Uterus (tissue), 2 donors: ENCODE measurements around the gene MAD1L1.

Source experiments
- POLR2A ChIP-seq, 2 donors: fragments of 450-650 bp; IDR thresholded peaks; one replicate each; pipeline ENCODE4 v1.6.1; 2016; ENCODE audit warnings: antibody characterized with exemption in 2 of 2, mild to moderate bottlenecking in 1 of 2, moderate library complexity in 1 of 2
- TF ChIP-seq, protein P1 (sequence below), 4 experiments: fragments of 200-600 bp in 2 of 4; fragments of 450-650 bp in 2 of 4; sonication (generic) in 2 of 4; IDR thresholded peaks; one replicate each; pipeline ENCODE4 v1.5.1; 2016 to 2019; ENCODE audit warnings: antibody characterized with exemption in 4 of 4, mild to moderate bottlenecking in 2 of 4, moderate library complexity in 1 of 4

DNA sequence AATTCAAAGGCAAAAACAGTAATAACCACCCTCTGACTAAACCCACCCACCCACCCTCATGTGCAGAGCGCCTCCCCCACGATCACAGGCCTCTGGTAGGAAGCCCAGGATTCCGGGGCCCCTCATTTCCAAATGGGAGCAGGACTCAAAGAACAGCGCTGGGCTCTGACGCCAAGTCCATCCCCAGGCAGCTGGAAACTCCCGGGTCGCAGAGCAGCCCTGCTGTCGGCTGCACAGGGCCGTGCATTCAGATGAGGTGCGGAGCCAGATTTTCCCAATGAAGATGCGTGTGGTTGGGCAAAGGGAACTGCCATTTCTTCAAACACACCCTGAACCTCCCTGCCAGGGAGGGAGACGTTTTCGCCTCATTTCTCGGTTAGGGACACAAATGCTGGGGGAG lies 152.3 kb downstream of the MAD1L1 start:
- TF ChIP-seq, protein P1, sequence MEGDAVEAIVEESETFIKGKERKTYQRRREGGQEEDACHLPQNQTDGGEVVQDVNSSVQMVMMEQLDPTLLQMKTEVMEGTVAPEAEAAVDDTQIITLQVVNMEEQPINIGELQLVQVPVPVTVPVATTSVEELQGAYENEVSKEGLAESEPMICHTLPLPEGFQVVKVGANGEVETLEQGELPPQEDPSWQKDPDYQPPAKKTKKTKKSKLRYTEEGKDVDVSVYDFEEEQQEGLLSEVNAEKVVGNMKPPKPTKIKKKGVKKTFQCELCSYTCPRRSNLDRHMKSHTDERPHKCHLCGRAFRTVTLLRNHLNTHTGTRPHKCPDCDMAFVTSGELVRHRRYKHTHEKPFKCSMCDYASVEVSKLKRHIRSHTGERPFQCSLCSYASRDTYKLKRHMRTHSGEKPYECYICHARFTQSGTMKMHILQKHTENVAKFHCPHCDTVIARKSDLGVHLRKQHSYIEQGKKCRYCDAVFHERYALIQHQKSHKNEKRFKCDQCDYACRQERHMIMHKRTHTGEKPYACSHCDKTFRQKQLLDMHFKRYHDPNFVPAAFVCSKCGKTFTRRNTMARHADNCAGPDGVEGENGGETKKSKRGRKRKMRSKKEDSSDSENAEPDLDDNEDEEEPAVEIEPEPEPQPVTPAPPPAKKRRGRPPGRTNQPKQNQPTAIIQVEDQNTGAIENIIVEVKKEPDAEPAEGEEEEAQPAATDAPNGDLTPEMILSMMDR (IDR thresholded peaks at IDR 0.05): no peak
- no peak for TF ChIP-seq POLR2A (IDR thresholded peaks at IDR 0.05)
